GM21515 (cell line): ENCODE results near the gene RABL6.
"Not testable (repeated sequence)": the region's sequence is repeated elsewhere in the genome, so short reads cannot be mapped to it uniquely, and the experiment has no call there.

Experiments
- ATAC-seq: cut with Tn5 transposase; IDR thresholded peaks from one replicate; pipeline ENCODE4 v1.9.1; 2021; ENCODE audit not compliant: unreplicated experiment

The RABL6 gene

DNA sequence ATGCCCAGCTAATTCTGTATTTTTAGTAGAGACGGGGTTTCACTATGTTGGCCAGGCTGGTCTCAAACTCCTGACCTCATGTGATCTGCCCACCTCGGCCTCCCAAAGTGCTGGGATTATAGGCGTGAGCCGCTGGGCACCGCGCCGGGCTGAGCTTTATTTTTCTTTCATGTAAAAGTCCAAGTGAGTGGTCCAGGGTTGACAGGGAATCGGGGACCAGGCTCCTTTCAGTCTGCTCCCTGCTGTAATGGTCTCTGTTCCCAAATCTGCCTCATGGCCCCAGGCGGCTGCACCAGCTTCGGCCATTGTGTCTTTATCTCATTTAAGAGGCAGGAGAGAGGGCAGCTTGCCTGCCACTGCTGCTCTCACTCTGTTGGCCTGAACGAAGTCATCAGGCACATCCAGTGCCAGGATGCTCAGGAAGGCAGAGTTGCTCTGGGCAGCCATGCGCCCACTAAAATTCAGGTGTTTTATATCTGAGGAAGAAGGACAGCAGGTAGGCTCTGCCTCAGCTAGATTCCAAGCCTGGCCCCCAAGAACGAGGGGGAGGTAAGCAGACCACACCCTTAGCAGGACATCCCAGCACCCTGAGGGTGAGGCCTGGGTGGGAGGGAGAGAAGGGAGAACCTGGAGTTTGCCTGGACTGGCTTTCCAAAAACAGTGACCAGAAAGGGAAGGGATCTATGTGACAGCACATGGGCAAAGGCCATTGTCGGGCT is 13.3 kb upstream of the RABL6 start:
- no peak for ATAC-seq

DNA sequence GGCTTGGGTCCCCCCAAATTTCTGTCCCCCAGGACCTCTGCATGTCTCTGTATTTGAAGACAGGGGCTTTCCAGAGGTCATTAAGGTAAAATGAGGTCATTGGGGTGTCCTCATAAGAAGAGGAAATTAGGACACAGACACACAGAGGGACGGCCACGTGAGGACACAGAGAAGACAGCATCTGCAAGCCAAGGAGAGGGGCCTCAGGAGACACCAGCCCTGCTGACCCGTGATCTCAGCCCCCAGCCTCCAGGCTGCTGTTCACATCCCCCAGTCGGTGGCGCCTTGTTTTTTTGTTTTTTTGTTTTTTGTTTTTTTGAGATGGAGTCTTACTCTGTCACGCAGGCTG is 12.8 kb upstream of the RABL6 start:
- no peak for ATAC-seq

DNA sequence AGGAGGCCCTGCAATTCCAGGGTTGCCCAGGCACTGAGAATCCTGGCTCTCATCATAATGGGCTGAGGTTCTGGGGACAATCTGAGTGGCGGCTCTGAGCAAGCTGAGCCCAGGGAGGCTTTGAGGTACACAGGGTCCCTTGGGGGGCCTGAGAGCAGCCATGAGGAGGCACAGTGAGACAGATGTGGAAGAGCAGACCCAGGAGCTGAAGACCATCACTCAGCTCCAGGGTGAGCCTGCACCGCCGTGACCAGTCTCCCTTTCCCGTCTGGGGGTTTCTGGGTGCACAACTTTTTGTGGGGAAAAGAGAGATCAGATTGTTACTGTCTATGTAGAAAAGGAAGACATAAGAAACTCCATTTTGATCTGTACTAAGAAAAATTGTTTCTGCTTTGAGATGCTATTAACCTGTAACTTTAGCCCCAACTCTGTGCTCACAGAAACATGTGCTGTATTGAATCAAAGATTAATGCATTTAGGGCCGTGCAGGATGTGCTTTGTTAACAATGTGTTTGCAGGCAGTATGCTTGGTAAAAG is 11.4 kb upstream of the RABL6 start, which contains the start of gene CCDC183:
Gene CCDC183 (plus strand): TSS at position 101 of the 537 bp plus-strand sequence. CDS start 60 bp downstream, at position 161.
- no peak for ATAC-seq

DNA sequence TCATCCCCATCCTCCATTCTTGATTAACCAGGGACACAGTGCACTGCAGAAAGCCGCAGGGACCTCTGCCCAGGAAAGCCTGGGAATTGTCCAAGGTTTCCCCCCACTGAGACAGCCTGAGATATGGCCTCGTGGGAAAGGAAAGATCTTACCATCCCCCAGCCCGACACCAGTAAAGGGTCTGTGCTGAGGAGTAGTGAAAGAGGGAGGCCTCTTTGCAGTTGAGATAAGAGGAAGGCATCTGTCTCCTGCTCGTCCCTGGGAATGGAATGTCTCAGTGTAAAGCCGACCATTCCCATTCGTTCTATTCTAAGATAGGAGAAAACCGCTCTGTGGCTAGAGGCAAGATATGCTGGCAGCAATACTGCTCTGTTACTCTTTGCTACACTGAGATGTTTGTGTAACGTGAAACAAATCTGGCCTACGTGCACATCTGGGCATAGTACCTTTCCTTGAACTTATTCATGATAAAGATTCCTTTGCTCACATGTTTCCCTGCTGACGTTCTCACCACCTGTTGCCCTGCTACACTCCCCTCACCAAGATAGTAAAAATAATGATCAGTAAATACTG is 10.9 kb upstream of the RABL6 start:
- ATAC-seq = not testable (repeated sequence)

DNA sequence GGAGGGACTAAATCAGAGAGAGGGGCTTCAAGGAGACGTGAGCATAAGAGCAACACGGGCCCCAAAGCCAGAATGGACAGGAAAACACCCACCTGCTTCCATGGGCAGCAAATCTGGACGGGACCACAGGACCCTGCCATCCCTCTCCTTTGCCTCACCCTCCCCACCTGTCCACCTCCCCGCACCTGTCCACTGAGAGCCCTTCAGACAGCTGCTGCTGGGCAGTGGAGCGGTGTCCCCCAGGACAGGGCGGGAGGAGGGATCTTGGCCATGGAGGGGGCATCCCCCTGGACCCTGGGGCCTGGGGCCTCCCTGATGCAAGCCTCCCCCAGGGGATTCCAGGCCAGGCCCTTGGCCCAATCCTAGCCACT is 9.1 kb upstream of the RABL6 start:
- no peak for ATAC-seq

DNA sequence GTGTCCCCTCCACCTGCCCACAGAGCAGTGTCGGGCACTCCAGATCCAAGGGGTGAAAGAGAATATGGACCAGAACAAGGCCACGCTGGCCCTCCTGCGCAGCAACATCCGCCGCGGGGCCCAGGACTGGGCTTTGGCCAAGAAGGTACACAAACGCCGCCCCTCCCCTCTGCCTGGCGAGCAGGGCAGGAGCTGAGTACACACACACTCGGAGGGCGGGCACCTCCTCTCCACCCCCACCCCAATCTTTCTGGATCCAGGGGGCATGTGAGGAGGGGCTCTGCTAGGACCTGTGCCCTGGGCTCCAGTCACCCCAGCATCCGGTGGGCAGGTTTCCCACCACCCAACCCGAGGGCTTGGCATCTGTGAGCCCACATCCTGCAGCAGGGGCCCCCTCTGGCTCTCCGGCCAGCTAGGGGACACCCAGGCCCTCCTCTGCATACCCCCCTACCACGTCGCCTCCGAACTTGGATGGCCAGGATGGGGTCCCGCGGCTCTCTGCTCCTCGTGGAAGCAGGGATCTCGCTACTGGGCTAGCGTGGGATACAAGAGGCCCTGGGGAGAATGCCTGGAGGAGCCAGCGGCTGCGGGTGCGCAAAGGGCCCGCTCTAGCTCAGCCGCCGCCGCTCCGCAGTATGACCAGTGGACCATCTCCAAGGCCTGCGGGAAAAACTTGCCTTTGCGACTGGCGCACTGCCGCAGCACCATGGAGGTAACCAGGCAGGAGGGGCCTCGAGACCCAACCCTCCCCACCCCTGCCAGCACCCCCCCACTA is 8.5 kb upstream of the RABL6 start:
- no peak for ATAC-seq

DNA sequence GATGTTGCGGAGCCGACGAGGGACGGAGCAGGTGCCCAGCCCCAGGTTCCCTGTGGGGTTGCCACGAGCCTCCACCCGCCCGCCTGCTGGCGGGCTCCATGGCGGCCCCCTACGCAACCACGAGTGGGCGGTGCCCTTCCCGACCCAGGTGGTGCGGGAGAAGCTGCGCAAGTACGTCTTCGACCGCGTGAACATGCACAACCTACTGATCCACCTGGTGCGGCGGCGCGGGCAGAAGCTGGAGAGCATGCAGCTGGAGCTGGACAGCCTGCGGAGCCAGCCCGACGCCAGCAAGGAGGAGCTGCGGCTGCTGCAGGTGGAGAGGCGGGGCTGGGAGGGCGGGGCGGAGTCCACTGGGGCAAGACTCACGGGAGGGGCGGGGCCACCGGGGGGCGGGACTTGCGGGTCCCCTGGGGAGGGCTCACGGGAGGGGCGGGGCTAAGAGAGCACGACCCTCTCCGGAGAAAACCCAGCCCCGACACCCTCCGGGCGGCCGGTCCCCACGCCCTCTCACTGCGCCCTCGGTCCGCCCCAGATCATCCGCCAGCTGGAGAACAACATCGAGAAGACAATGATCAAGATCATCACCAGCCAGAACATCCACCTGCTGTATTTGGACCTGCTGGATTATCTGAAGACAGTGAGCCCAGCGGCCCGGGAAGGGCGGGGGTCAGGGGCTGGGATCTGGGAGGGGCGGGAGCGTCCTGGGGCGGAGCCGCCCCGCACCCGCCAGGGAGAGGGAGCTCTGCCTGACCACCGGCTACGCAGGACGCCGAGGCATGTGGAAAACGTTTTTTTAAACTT is 7.7 kb upstream of the RABL6 start:
- ATAC-seq = no peak

DNA sequence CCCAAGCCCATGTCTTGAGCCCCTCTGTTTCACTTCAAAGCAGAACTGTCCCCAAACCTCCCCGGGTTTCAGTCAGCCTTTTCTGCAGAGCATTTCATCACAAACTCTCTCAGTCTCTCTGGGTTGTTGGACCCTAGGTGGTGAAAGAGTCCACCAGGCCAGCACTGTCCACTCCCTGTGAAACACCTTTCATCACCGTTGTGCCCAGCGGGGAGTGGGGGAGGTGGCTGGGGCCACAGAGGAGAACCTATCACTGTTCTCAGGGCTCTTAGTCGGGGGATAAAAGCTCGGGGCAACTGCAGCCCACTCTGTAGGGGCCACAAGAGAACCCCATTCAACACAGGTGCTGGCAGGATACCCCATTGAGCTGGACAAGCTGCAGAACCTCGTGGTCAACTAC is 5.4 kb upstream of the RABL6 start:
- no peak for ATAC-seq

DNA sequence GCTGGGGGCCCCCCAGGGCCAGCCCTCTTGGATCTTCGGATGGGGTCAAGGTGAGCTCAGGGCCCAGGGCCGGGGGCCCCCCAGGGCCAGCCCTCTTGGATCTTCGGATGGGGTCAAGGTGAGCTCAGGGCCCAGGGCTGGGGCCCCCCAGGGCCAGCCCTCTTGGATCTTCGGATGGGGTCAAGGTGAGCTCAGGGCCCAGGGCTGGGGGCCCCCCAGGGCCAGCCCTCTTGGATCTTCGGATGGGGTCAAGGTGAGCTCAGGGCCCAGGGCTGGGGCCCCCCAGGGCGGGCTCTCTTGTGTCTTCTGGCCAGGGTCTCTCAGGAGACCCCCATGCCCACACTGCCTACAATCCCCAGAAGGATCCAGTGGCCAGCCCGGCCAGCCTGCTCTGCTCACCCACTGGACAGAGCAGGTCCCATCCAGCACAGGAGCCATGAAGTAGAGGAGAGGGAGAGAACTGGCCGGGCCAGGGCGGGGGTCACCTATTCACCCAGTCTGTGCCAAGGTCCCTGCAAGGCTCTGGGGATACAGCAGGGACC is 4.7 kb upstream of the RABL6 start:
- not testable (repeated sequence) for ATAC-seq

DNA sequence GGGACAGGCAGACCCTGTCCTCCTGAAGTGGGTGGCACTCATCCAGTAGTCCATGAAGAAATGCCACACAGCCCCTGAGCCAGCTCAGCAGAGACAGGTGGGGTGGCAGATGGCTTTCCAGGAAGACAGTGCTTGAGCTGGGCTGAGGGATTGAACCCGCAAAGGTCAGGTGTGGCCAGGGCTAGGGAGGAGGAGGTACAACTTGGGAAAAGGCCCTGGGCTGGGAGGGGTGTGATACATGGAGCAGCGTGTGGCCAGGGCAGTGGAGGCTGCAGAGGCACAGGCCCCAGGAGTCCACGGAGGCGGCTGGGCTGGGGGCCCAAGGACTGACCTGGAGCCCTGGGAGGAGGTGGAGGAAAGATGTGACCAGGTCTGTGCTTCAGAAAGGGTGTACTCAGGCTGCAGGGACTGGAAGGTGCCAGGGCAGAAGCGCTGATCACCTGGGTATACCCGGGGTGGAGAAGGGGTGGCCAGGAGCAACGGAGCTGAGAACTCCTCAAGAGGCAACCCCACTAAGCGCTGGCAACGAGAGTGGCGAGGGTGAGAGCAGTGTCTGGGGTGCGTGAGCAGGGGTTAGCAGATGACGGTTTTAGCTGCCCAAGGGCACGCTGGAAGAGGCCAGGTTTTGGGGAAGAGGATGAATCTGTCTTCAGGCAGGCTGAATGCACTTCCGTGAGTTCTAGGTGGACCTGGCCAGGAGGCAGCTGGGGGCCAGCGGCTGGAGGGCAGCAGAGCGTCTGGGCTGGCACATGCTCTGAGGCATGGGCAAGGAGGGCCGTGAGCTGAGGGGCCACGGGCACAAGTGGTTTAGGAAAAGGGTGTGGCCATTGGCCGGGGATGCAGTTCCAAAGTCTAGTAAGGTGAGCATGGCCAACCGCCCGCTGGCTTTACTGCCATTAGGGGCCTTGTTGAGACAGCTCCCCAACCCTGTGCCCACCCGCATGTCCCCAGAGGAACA is 3.9 kb upstream of the RABL6 start:
- no peak for ATAC-seq

DNA sequence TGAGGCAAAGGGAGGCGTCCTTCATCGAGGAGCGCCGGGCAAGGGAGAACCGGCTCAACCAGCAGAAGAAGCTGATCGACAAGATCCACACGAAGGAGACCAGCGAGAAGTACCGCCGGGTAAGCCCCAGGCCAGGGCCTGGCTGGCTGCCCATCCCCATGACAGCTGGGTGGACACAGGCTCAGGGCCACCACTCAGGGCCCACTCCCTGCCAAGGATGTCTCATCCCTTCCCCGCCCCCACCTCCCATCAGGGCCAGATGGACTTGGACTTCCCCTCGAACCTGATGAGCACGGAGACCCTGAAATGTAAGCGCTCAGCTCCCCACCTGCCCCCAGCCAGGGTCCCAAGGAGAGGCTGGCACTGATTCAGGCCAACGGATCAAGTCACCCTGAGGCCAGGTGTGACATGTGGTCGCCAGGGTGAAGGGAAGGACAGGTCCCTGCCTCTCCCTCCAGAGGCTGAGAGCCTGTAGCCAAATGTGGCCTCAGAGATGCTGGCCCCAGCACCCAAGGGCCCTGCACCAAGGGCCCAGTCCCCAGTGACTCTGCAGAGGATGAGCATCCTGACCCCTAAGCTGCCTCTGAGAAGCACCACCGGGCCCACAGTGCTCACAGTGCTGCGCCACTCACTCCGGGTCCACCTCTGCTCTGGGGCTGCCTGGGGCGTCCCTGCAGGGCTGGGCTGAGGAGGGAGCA is 3.1 kb upstream of the RABL6 start:
- no peak for ATAC-seq

DNA sequence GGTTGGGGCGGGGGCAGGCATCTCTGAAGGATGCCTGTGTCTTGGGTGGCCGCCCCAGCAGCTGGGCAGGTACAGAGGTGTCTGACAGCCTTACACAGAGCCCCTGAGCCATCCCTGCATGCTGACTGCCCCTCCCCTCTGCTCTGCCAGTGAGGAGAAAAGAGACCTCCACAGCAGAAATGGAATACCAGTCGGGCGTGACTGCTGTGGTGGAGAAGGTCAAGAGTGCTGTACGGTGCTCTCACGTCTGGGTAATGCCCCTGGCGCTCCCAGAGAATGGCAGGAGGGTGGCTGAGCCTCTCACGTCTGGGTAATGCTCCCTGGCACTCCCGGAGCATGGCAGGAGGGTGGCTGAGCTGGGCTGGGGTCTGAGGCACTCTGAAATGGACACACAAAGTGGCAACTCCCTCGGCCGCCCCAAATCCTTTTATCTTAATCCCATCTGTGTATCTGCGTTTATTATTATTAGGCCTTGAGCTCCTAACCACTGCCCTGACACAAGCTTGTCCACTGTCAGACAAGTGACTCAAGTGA is 2.5 kb upstream of the RABL6 start:
- ATAC-seq = no peak

DNA sequence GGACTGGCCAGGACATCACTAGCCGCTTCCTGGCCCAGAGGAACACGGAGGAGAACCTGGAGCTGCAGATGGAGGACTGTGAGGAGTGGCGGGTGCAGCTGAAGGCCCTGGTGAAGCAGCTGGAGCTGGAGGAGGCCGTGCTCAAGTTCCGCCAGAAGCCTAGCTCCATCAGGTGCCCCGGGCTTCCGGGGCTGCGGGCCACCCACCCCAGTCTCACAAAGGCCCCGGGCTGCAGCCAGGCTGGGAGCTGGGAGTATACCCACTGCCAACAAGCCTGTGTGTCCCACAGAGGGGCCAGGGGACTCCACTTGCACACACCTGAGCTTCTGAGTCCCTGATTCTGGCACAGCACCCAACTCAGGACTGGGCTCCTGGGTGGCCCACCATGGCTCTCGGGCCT is 1.7 kb upstream of the RABL6 start:
- no peak for ATAC-seq

DNA sequence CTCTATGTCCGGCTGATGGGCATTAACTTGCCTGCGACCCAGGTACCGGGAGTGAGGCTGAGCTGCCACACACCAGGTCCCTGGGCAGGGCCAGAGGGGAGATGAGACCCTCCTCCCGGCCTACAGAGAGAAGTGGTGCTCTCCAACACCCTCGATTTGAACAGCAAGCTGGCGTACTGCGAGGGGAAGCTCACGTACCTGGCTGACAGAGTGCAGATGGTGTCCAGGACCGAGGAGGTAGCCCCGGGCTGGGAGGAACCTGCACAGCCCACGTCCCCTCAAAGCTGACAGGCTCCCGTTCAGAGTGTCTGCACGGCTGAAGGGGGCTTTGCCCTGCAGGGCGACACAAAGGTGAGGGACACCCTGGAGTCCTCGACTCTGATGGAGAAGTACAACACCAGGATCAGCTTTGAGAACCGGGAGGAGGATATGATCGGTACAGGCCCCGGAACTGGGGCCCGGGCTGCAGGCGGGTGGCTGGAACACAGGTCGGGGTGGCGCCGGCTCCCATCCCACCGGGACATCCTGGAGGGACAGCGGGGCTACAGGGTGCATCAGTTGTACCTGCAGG is 1.0 kb upstream of the RABL6 start:
- no peak for ATAC-seq

DNA sequence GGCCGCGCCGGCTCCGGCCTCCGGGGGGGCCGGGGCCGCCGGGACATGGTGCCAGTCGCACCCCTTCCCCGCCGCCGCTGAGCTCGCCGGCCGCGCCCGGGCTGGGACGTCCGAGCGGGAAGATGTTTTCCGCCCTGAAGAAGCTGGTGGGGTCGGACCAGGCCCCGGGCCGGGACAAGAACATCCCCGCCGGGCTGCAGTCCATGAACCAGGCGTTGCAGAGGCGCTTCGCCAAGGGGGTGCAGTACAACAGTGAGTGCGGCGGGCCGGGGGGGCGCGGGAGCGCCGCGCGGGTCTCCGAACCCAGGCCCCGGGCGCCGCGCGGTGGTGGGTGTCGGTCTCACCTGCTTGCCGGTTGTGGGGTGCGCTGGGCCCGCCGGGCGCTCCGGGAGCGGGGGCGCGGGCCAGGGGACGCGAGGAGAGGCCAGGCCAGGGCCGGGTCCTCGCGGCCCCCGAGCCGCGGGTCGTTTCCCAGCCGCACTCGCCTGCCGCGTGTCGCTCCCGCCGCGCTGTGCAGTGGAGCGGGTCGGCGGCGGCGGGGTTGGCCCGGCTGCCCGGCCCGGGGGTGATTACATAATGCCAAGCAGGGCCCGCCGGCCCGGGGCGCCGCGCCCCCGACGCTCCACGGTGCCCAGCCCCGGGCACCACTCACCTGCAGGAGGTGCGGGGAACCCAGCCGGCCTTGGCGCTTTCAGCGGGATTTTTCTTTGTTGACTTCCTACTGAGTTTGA is 492 bp downstream of the RABL6 start:
- ATAC-seq = peak; percentile 28

DNA sequence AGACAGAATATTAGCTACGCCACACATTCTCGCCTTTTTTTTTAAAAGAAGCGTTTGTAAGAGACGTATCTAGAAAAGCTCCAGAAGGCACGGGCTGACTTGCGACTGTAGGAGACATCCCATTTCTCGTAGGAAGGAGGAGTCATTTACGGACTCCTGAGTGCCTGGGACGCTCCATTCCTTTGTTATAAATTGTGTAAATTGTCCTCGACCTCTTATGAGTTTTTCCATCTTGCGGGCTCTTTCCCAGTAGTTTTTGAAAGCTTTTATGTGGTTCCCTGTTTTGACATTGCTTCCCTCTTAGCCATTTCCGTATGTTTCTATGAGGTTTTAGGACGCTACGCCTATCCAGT is 1.0 kb downstream of the RABL6 start:
- no peak for ATAC-seq

DNA sequence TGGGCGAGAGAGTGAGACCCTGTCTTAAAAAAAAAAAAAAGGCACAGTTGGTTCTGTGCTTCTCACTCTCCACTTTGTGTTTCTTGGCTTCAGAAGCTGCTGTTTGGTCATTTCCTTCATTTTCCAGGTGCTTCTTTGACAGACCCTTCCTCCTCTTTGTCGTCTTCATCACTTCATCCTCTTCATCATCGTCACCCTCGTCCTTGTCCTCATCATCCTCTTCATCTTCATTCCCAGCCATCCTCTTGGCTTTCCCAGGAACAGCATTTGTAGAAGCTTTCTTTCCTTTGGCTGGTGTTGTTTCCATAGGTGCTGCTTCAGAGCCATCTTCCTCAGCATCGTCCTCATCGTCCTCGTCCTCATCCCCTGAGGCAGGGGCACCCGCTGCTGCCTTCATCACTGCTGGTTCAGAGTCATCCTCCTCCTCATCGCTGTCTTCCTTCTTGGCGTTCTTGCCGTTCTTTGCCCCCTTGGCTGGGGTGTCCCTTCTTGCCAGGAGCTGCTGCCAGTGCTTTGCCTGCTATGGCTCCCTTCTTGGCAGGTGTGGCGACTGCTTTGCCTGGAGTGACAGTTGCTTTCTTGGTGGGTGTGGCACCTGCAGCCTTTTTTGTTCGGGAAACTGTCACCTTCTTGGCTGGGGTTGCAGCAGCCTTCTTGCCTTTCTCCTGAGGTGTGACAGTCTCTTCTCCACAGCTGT is 7.1 kb downstream of the RABL6 start:
- no peak for ATAC-seq

DNA sequence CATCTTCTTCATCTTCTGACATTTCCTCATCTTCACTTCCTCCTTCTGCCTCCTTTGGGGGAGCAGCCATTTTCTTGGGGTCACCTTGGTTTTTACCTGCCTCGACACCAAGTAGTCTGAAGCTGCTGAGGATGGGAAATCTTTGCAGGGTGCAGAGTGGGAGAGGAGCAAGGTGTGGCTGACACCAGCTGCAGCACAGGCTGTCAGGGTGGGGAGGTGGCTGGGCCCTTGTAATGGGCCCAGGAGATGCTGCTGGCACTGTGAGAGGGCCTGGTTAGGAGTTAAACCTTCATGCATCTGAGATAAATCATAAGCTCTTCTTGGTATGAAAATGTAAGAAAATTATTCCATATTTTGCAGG is 7.7 kb downstream of the RABL6 start:
- ATAC-seq = no peak
